ENCODE data around the gene TWIST2.

The TWIST2 gene

GRCh38 chr2:238924032-238924431 lies 76.1 kb downstream of the TWIST2 start:
- TF ChIP-seq CEBPB (IDR thresholded peaks at IDR 0.05) (no peak), MAX (IDR thresholded peaks at IDR 0.05) (no peak), NFIC (IDR thresholded peaks at IDR 0.05) (no peak), ZBTB7A (IDR thresholded peaks at IDR 0.05; ENCODE audit: low read depth) (no peak), YY1 (IDR thresholded peaks at IDR 0.05; ENCODE audit: low read depth) (no peak), REST (IDR thresholded peaks at IDR 0.05; ENCODE audit: low read depth) (no peak), TAF1 (IDR thresholded peaks at IDR 0.05; ENCODE audit: low read depth) (no peak), RAD21 (IDR thresholded peaks at IDR 0.05; ENCODE audit: low read depth) (no peak), EGR1 (IDR thresholded peaks at IDR 0.05) (no peak), EP300 (IDR thresholded peaks at IDR 0.05; ENCODE audit: borderline replicate concordance) (no peak), CREB1 (IDR thresholded peaks at IDR 0.05; ENCODE audit: low read depth) (no peak), TEAD4 (IDR thresholded peaks at IDR 0.05) (no peak)

- no peak for TF ChIP-seq CEBPB (IDR thresholded peaks at IDR 0.05)
- no peak for TF ChIP-seq TEAD4 (IDR thresholded peaks at IDR 0.05)
- no peak for TF ChIP-seq CREB1 (IDR thresholded peaks at IDR 0.05; ENCODE audit: low read depth)
- TF ChIP-seq MAX (IDR thresholded peaks at IDR 0.05): no peak
- no peak for TF ChIP-seq ZBTB7A (IDR thresholded peaks at IDR 0.05; ENCODE audit: low read depth)
- TF ChIP-seq EP300 (IDR thresholded peaks at IDR 0.05; ENCODE audit: borderline replicate concordance): no peak
- TF ChIP-seq TAF1 (IDR thresholded peaks at IDR 0.05; ENCODE audit: low read depth): no peak
- no peak for TF ChIP-seq FOXM1 (IDR thresholded peaks at IDR 0.05; ENCODE audit: borderline replicate concordance, low read depth)
- TF ChIP-seq TCF12 (IDR thresholded peaks at IDR 0.05; ENCODE audit: low read depth): no peak
- TF ChIP-seq REST (IDR thresholded peaks at IDR 0.05; ENCODE audit: low read depth): no peak
- TF ChIP-seq EGR1 (IDR thresholded peaks at IDR 0.05): no peak
- TF ChIP-seq NFIC (IDR thresholded peaks at IDR 0.05): no peak
- no peak for TF ChIP-seq YY1 (IDR thresholded peaks at IDR 0.05; ENCODE audit: low read depth)
- TF ChIP-seq USF1 (IDR thresholded peaks at IDR 0.05): no peak
- no peak for TF ChIP-seq RAD21 (IDR thresholded peaks at IDR 0.05; ENCODE audit: low read depth)
Measured at GRCh38 chr2:238924796-238925195, 76.9 kb downstream of the TWIST2 start.

GRCh38 chr2:238925281-238925680 lies 77.4 kb downstream of the TWIST2 start:
- TF ChIP-seq TCF12 (IDR thresholded peaks at IDR 0.05; ENCODE audit: low read depth): no peak
- no peak for TF ChIP-seq RAD21 (IDR thresholded peaks at IDR 0.05; ENCODE audit: low read depth)
- TF ChIP-seq CEBPB (IDR thresholded peaks at IDR 0.05): no peak
- TF ChIP-seq NFIC (IDR thresholded peaks at IDR 0.05): no peak
- no peak for TF ChIP-seq YY1 (IDR thresholded peaks at IDR 0.05; ENCODE audit: low read depth)
- TF ChIP-seq TEAD4 (IDR thresholded peaks at IDR 0.05): no peak
- no peak for TF ChIP-seq EGR1 (IDR thresholded peaks at IDR 0.05)
- no peak for TF ChIP-seq USF1 (IDR thresholded peaks at IDR 0.05)

GRCh38 chr2:238925816-238926521 lies 78.1 kb downstream of the TWIST2 start:
- TF ChIP-seq YY1 (IDR thresholded peaks at IDR 0.05; ENCODE audit: low read depth) (no peak), RAD21 (IDR thresholded peaks at IDR 0.05; ENCODE audit: low read depth) (no peak), TEAD4 (IDR thresholded peaks at IDR 0.05) (no peak), CREB1 (IDR thresholded peaks at IDR 0.05; ENCODE audit: low read depth) (no peak)

GRCh38 chr2:238926761-238927611 lies 79.1 kb downstream of the TWIST2 start:
- TF ChIP-seq EGR1 (IDR thresholded peaks at IDR 0.05): no peak
- no peak for TF ChIP-seq NFIC (IDR thresholded peaks at IDR 0.05)
- no peak for TF ChIP-seq EP300 (IDR thresholded peaks at IDR 0.05; ENCODE audit: borderline replicate concordance)
- TF ChIP-seq RAD21 (IDR thresholded peaks at IDR 0.05; ENCODE audit: low read depth): no peak
- TF ChIP-seq TAF1 (IDR thresholded peaks at IDR 0.05; ENCODE audit: low read depth): no peak
- TF ChIP-seq MAX (IDR thresholded peaks at IDR 0.05): no peak
- no peak for TF ChIP-seq TEAD4 (IDR thresholded peaks at IDR 0.05)
- TF ChIP-seq ZBTB7A (IDR thresholded peaks at IDR 0.05; ENCODE audit: low read depth): no peak
- TF ChIP-seq FOXM1 (IDR thresholded peaks at IDR 0.05; ENCODE audit: borderline replicate concordance, low read depth): no peak
- no peak for TF ChIP-seq CEBPB (IDR thresholded peaks at IDR 0.05)
- no peak for TF ChIP-seq CREB1 (IDR thresholded peaks at IDR 0.05; ENCODE audit: low read depth)
- no peak for TF ChIP-seq REST (IDR thresholded peaks at IDR 0.05; ENCODE audit: low read depth)
- no peak for TF ChIP-seq YY1 (IDR thresholded peaks at IDR 0.05; ENCODE audit: low read depth)
- no peak for TF ChIP-seq TCF12 (IDR thresholded peaks at IDR 0.05; ENCODE audit: low read depth)
